NCI-H69 (cell line): ENCODE data around the gene SPR.

Experiments
- DNase-seq: peaks from one replicate; lab custom pipeline; 2025; lab: John Stamatoyannopoulos, UW

Gene SPR

DNA sequence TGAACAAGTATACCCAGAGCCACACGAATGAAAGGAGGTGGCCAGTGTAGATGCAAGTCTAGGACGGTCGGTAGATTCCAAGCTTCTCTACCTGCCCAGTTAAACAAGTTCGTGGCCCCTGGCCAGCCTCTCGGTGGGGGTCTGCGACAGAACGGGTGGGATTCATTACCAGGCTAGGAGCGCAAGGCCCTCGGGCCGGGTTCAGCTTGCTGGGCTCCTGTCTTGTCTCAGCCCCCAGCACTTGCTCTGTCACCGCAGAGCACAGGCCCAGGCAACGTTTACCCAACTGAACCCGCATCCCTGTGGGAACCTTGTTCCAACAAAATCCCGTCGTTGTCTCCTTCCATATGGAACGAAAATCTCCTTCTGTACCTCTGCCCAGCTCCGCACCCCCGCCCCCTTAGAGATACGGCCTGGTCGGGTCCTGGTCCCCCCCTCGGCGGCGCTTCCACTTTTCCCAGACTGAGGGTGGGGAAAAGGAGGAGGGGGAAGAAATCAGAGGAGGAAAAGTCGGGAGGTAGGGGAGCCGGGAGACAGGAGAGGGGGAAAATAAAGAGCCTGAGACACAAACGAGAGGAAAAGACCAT, 28.2 kb downstream of the SPR start:
- DNase-seq: no peak

DNA sequence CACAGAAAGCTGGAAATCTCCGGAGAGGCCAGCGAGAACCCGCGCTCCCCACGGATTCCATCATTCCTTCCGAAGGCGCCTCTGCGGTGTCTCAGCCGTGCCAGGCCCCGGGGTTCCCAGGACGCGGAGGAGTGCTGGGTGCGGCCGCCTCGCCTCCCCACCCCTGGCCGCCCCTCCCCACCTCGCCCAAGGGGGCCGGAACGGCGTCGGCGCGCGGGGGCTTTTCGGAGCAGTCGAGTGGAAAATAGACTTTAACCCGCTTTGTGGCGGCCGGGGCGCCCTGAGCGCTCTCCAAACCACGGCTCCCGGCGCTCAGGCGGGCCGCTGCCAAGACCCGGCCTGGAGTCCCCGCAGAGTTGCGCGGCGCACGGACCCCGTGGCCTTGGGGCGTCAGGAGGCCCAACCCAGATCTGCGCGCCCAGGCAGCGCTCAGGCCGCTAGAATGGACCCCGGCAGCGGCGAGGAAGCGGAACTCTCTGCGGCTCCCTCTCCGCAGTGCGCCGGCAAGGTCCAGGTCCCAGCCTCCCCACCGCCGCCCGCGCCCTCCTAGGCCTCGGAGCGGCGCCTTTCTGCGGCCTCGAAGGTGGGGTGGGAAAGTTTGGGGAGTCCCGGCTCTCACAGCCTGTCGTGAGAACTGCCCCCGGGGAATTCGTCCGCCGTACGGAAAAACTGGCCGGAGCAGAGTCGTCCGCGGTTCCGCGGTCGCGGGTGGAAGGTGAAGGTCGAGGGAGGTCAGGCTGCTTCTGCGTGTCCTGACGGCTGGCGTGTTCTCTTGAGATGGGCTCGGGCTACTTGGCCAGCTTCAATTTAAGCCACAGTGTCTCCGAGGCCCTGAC, 28.9 kb downstream of the SPR start:
- DNase-seq: peak; percentile 80

DNA sequence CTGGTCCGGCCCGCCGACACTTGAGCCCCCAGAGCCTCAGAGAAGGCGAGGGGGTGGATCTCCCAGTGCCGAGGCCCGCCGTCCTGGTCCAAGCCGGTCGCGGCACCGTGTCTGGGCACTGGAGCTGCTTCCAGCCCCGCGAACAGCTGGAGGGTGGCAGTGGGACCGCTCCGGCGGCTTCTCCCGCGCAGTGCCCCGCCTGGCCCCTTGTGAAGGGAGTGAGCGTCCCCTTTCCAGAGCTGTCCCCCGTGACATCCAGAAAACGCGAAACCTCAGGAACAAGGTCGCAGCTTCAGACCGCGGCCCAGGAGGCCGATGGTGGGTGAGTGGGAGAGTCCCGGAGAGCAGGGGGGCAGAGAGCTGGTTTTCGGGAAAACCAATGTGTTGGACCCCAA, 29.5 kb downstream of the SPR start:
- DNase-seq: peak; percentile 51

DNA sequence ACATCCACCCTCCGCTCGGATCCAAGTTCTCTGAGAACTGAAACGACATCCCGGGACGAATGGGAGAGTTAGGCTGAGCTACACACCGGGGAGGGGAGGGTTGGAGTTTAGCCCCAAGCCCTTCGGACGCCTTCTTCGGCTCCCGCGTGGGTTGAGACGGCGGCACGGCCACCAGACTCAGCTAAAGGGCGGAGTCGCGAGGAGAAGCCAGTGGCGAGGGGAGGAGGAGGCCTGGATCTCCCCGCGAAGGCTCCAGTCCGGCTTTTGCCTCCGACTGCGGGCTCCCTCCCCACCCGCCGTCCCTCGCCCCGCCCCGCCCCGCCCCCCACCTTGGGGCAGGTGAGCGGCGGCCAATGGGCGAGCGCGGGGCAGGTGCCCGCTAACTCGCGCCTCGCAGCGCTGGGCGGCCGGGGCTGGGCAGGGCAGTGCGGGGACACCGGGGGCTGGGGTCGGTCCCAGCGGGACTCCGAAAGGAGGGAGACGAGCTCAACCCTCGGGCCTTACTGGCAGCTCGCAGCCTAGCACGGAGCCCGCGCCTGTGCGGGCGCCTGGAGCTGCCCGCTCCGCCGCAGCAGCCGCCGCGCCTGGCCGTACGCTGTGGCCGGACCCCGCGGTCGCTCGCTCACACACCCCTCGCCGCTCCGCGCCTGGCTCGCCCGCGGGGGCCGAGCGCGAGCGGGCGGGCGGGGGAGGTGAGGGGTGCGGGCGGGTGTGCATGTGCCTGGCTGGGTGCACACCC, 30.1 kb downstream of the SPR start, which contains the start of gene EMX1:
Gene EMX1 (plus strand): TSS at position 382 of the 739 bp plus-strand sequence. CDS start 334 bp downstream, at position 716.
- peak; percentile 90 for DNase-seq

DNA sequence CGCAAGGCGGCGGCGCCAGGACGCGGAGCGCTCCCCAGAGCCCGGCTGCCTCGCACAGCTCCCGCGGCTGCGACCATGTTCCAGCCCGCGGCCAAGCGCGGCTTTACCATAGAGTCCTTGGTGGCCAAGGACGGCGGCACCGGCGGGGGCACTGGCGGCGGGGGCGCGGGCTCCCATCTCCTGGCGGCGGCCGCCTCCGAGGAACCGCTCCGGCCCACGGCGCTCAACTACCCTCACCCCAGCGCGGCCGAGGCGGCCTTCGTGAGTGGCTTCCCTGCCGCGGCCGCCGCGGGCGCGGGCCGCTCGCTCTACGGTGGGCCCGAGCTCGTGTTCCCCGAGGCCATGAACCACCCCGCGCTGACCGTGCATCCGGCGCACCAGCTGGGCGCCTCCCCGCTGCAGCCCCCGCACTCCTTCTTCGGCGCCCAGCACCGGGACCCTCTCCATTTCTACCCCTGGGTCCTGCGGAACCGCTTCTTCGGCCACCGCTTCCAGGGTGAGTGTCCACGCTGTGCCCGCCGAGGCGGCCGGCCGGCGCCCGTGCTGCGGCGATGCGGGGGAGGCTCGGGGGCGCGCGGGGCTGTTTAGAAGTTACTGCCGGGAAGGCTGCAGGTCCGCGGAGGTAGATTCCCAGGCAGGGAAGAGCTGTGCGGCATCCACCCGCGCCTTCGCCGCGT, 30.8 kb downstream of the SPR start:
- peak; percentile 70 for DNase-seq

DNA sequence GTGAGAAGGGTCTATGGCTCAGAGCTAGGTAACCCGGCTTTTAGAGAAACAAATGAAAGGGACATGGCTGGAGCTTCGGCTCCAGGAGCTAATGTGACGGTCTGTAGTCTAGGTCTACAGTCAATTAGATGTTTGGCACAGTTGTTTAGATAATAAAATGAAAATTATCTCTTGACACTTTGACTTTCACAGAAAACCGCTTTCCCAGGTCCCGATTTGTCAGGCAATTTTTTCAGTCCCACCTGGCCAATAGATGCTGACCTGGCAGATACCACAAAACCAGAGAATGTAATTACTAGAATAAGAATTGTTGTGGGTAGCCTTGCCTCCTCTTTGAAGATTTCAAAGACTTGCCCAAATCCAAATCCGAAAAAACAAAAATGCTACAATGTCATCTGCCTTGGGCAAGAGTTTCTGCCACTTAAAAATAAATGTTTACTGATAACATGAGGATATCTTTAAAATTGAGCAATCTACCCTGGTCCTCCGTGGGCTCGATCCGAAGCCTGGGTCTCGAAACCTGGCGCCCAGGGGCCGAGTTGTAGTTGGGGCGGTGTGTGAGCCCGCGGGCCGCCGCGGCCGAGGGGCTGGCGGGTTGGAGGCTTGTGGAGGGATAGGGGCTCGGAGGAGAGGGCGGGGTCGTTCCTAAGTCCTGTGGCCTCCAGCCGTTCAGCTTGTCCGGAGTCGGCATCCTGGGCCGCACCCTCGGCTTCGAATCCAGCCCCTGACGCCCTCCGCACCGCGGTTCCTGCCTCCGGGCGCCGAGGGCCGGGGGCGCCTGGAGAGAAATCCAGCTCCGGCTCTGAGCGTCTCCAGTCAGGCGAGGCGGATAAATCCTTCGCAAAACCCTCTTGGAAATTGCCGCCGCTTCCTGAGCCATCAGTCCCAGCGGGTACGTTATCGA, 32.5 kb downstream of the SPR start:
- DNase-seq: no peak

DNA sequence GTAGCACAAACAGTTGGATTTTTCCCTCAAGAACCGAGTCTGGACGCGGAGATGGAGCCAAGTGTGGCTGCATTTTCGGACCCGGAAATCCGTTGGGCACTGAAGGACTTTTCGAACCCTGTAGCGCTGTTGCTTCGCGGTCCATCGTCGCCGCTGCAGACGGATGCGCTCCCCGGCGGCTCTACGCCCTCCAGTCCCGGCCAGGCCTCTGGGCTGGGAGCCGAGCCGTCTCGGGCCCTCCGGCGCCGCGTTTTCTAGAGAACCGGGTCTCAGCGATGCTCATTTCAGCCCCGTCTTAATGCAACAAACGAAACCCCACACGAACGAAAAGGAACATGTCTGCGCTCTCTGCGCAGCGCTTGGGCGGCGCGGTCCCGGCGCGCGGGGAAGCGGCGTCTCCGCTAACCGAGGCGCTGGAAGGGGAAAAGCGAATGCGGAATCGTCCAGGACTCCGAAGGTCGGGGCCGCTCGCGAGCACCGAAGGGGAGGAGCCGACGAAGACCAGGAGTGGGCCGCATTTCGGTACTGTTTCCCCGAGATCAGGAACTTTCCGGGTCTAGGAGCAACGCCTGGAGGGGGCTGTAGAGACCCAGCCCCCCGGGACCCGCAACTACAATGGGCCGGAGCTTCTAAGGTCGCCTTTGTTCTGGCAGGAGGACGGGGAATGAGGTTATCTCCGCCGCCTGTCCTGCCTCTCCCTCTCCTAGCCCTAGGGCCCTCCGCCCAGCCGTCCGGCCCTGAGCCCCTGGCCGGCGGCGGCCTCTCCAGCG, 33.3 kb downstream of the SPR start:
- DNase-seq: no peak

DNA sequence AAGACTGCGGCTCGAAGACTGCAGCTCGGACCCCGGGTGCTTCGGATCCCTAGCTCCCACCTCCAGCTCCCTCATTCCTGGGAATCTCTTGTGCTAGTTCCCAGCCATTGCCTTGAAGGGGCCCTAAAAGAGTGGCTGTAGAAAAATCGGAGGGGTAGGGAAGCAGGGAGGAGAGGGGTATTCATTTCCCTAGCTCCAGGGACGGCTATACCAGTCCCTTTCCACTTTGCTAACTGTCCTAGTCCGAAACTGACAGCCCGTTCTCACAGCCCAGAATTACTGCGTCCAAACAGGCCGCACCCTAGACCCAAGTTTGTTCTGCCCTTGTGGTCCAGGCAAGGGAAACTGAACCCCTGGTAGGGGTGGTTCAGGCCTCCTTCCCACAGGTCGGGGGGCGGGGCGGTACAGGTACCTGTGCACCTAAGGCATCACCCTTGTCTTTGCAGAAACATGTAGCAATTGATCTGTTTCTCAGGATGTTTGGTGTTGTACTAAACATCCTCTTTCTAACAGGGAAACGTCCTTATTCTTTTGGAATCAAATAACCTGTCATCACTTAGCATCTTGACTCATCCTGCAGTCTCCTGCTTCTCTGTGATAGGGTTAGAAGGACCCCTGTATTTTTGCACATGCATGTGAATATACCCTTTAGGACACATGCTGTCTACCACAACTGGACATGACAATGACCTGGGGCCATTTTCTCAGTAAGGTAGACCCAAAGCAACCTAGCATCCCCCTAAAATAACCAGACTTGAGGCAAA, 34.1 kb downstream of the SPR start:
- DNase-seq: no peak

DNA sequence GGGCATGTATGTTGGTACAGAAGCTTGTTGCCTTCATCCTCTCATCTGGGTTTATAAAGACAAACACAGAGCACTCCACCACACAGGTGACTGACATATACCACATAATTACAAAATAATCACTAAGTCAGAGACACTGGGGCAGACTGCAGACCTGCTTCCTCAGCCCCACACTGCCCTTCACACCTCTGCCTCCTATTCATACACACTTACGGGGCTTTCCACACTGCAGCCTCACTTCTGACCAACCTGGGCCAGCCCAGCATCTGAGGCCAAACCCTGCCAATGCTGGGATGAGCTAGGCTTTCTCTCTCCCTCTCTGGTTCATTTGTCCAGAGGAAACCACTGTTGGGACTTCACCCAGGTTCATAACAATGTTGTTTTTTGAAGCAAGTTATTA, 34.6 kb downstream of the SPR start:
- DNase-seq: no peak

DNA sequence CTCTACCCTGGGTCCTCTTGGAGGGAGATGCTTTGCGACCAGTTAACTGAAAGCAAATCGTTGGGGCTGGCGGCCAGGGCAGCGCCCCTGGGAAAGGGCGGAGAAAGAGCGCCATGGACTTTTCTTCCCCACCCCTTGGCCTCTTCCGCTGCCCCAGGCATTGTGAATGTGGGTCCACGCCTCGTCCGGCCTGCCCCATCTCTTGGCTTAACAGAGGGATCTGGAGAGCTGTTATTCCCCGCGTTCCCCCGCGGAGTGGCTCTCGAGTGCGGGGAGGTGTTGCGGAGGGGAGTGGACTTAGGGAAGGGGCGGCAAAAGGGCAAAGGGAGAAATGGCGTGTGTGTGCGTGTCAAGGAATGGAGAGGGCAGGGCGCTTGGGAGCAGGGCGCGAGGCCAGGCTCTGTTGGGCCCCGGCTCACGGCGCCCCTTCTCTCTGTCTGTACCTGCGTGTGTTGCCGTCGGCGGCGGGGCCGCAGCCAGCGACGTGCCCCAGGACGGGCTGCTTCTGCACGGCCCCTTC, 36.7 kb downstream of the SPR start:
- DNase-seq: no peak

DNA sequence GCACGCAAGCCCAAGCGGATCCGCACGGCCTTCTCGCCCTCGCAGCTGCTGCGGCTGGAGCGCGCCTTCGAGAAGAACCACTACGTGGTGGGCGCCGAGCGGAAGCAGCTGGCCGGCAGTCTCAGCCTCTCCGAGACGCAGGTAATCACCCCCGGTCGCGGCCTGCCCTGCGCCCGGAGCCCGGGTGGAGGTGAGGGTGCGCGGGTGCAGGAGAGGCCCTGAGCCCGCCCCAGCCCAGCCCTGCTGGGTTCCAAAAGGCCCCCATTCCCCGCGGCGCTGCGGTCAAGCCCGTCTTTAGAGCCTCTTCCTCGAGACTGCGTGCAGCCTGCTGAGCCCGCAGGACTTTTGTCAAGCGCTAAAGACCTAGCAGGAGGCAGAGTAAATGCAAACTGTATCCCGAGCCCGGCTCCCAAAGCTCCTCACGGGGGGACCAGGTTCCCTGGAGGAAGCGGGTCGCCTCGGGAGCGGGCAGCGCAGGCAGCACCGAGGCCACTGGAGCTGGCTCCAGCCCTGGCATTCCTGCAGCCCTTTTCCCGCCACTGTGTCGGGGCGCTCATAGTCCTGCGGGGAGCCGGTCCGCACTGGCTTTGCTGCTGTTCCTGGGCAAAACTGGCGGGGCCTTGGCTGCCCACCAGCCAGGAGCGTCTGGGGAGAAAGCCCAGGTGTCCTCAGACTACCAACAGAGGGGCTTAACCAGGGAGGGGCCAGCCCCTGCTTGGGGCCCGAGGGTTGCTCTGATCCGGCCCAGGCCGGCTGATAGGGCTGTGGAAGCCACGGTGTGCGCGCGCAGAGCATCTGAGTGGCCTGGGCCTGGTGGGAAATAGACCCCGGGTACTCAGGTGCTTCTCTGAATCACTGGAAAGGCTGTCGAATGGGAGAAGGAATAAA, 37.4 kb downstream of the SPR start:
- no peak for DNase-seq

DNA sequence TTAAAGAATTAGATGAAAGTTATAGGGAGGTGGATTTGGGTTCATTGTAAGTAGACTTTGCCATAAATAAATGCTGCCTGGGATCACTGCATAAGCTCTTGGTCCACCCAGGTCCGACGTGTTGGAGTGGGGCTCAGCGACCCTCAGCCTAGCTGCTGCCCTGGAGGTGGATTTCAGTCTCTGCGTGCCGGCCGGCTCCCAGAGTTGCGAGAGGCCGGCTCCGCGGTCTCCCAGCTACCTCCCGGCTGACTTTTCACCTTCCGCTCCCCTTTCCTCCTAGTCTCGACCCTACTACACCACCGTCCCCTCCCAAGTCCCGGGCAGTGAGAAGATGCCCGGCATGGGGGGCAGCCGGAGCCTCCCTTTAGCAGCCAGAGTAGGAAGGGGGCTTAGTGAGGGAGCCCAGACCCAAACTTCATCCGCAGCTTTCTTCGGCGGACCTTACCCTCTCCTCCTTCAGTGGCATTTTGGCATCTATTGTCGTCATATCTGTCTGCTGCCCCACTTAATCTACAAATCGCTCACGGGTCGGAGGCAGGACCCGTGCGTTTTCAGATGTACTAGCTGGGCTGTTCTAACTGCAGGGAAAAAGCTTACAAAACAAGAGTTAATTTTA, 38.2 kb downstream of the SPR start:
- no peak for DNase-seq

DNA sequence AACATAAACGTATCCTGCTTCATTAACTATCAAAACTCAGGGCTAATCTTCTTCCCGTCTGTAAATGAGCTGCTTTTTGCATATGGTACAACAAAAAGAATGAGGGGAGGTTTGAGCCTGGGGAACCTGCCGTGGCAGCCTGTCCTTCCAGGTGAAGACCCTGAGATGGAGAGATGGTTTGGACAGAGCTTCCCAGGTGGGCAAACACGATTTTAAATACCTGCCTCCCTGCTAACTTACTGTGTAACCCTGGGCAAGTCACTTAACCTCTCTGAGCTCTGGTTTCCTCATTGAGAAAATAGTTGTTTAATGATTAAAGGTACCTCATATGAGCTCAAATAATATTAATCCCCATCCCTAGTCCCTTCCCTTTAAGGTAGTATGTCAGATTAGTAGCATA, 39.2 kb downstream of the SPR start:
- no peak for DNase-seq

DNA sequence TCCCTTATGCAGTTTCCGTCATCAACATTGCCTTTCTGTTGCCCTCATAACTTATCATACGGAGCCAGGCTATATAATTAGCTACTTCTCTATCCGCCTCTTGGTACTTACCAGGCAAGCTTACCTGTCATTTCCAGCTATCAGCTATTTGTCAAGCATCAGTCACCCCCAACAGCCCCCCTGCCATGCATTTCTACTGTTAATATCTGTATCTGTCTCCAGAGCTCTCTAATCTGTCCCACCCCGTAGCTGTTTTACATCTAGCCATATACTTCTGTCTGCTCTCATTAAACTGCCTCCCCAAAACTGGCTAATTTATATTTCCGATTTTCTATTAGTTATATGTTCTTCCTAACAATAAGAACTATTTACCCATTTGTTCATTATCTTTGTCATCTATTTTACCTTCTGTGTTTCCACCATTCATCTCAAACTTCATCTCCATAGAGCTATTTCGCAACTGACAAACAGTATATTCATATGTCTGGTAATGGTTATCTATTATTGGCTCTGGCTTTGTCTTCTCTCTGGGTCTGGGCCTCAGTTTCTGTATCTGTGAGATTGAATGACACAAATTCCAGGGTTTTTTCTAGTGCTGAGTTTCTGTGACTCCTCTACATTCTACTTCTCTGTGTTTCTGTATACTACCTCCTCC, 39.7 kb downstream of the SPR start:
- no peak for DNase-seq

DNA sequence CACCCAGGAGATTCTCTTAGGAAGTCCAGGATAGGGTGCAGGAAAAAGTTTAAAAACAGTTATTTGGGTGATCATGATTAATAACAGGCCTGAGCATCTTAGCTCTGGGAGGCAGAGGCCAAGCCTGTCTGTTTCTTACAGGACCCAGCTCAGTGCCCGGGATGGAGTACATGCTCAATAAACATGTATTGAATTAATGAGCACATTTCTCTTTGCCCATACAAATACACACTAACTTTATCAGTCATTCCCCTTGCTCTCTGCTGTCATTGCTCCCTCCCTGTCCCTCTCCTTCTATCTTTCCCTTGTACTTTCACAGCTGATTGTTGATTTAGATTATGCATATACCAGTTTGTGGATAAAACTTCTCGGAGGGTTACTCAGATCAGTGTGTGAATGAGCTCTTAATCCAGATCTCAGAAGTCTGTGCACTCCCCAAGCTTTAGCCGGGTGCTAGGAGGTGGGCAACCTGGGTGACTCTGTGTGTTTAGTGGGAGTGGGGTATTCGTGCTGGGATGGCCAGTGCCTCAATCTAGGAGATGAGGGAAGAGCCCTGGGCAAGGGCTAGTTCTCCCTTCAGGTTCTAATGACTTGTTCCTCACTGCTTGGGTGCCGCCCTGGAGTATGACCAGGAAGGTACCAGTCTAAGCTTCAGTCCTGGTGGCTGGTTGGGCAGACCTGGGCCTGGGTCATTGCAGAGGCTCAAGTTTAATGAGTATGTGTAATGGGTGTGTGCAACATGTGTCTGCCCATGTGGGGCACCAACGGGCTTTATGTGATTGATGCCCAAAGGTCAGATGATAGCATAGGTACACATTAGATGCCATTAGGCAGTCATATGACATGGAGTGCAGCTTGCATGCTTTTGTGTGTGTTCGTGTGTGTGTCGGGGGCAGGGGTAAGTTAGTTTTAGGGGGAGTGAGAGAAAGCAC, 40.7 kb downstream of the SPR start:
- DNase-seq: no peak

DNA sequence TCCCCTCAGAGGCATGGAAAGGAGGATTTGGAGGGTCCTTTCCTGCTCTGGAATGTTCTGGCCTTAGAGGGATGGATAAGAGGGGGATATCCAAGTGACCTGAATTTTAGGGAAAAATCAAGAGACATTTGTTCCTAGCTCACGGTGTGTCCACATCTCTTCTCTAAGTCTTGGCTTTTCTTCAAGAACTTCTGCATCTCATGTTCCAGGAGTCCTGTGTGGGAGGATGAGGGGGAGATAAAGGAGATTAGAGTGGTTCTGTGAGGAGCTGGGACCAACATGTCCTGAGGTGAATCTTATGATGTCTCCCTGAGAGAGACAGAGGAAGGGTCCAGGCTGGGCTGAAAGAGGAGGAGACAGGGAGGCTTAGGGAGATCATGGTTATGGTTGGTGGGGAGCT, 41.8 kb downstream of the SPR start:
- DNase-seq: no peak
